MM.1S (cell line): ENCODE data around the gene ANKS3.

Experiments used
- EZH2 ChIP-seq: fragments of 300-600 bp; sonication (generic); optimal IDR thresholded peaks from 2 replicates; pipeline ENCODE3; 2017; ENCODE audit warnings: low read depth, mild to moderate bottlenecking, antibody characterized with exemption, low read length, mixed read lengths
- TF ChIP-seq, protein P1 (sequence below): fragments of 300-600 bp; sonication (generic); IDR thresholded peaks from 2 replicates; pipeline ENCODE4 v1.5.1; 2016; ENCODE audit warnings: antibody characterized with exemption, low read length, mixed read lengths

DNA sequence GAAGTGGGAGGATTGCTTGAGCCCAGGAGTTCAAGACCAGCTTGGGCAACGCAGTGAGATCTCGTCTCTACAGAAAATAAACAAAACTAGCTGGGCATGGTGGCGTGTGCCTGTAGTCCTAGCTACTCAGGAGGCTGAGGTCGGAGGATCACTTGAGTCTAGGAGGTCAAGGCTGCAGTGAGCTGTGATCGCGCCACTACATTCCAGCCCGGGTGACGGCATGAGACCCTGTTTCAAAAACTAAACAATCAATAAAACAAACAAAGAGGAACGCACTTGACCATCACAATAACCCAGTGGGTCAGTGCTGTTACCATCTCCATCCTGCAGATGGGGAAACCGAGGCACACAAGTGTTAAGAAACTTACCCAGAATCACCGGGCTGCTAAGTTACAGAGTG lies 19.2 kb upstream of the ANKS3 start:
- TF ChIP-seq, protein P1, sequence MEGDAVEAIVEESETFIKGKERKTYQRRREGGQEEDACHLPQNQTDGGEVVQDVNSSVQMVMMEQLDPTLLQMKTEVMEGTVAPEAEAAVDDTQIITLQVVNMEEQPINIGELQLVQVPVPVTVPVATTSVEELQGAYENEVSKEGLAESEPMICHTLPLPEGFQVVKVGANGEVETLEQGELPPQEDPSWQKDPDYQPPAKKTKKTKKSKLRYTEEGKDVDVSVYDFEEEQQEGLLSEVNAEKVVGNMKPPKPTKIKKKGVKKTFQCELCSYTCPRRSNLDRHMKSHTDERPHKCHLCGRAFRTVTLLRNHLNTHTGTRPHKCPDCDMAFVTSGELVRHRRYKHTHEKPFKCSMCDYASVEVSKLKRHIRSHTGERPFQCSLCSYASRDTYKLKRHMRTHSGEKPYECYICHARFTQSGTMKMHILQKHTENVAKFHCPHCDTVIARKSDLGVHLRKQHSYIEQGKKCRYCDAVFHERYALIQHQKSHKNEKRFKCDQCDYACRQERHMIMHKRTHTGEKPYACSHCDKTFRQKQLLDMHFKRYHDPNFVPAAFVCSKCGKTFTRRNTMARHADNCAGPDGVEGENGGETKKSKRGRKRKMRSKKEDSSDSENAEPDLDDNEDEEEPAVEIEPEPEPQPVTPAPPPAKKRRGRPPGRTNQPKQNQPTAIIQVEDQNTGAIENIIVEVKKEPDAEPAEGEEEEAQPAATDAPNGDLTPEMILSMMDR = no peak
- TF ChIP-seq EZH2 = no peak
